ENCODE measurements around the gene MARS1. TPM values are rescaled to one million over a fixed set of nuclear protein-coding genes. Genes with fewer than 3 reads are reported as not detected.
"Not testable (repeated sequence)": the region's sequence is repeated elsewhere in the genome, so short reads cannot be mapped to it uniquely, and the experiment has no call there.

The MARS1 gene
- total RNA-seq, result 82.3 TPM

- peak; percentile 89 to 90 for DNase-seq (ENCODE audit: low spot score in 2 of 2)
- no peak for FAIRE-seq
These were observed at the start of gene MARS1 for GRCh38 chr12:57487597-57488401. TSS of gene MARS1 (plus strand) at chr12:57488068. CDS start at chr12:57488091, 23 bp downstream.

DNA sequence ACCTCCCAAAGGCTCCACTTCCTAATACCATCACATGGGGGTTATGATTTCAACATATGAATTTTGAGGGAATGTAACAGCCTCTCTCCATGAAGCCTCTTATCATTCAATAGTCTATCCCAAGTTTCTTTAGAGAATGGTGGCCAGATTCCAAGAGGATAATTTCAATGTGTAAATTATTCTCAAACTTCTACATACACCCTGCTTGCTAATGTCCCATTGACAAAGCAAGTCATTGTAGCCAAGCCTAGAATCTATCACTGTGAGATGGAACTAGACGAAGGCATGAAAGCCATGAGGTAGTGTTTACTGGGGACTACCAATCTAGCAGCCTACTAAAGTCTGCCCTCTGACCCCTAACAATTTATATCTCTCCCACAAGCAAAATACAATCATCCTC is 49.5 kb upstream of the MARS1 start:
- FAIRE-seq, result no peak
- DNase-seq (ENCODE audit: low spot score in 2 of 2), result no peak

DNA sequence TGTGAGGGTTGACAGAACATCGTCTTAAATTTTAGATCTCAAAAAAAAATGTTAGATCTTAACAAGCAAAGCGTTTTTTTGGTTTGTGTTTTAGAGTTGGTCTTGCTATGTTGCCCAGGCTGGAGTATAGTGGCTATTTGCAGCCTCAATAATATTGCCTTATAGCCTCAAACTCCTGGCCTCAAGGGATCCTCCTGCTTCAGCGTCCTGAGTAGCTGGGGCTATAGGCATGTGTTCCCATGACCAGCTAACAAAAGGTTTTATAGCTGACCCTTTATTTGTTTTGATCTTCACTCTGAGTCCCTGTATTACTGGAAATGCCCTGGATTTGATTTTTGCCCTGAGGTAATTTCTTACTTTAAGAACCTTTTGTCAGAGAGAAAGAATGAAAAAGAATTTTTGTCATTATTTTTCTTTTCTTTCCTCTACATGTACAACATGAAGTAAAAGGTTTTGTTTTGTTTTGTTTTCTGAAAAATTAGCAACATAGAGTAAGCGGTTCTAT is 48.1 kb upstream of the MARS1 start:
- FAIRE-seq, result no peak
- DNase-seq (ENCODE audit: low spot score in 2 of 2), result no peak

DNA sequence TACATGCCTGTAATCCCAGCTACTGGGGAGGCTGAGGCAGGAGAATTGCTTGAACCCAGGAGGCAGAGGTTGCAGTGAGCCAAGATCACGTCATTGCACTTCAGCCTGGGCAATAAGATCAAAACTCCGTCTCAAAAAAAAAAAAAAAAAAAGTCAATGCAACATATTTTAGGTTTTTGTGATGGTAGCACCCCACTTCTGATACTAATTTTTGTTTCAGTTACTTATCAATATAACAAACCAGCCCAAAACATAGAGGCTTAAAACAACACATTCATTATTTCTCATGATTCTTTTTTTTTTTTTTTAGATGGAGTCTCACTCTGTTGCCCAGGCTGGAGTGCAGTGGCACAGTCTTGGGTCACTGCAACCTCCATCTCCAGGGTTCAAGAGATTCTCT is 46.5 kb upstream of the MARS1 start:
- not testable (repeated sequence) for FAIRE-seq

GRCh38 chr12:57441846-57442427 is 45.9 kb upstream of the MARS1 start:
- FAIRE-seq, result no peak

More for the DNA sequence above, 46.5 kb upstream of the MARS1 start:
- not testable (repeated sequence) for DNase-seq (ENCODE audit: low spot score in 2 of 2)

GRCh38 chr12:57444337-57444736 is 43.5 kb upstream of the MARS1 start:
- FAIRE-seq; DNase-seq (ENCODE audit: low spot score in 2 of 2): not testable (repeated sequence)

More at GRCh38 chr12:57441846-57442427, 45.9 kb upstream of the MARS1 start:
- no peak for DNase-seq (ENCODE audit: low spot score in 2 of 2)

DNA sequence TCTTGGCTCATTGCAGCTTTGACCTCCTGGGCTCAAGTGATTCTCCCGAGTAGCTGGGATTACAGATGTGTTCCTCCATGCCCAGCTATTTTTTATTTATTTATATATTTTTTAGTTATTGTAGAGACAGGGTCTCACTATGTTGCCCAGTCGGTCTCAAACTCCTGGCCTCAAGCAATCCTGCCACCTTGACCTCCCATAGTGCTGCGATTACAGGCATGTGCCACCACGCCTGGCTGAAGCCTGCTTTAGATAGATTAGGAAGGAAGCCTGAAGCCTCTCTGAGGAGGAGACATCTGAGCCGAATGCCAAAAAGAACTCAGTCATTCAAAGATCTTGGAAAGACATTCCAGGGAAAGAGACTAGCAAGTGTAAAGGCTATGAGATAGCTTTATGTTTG is 43.1 kb upstream of the MARS1 start:
- no peak for FAIRE-seq

GRCh38 chr12:57446292-57446960 is 41.4 kb upstream of the MARS1 start:
- no peak for DNase-seq (ENCODE audit: low spot score in 2 of 2)
- FAIRE-seq, result no peak

More for the DNA sequence above, 43.1 kb upstream of the MARS1 start:
- DNase-seq (ENCODE audit: low spot score in 2 of 2), result no peak

- FAIRE-seq (no peak), DNase-seq (ENCODE audit: low spot score in 2 of 2) (no peak)
These were observed 39.2 kb upstream of the MARS1 start for GRCh38 chr12:57448669-57449068.

DNA sequence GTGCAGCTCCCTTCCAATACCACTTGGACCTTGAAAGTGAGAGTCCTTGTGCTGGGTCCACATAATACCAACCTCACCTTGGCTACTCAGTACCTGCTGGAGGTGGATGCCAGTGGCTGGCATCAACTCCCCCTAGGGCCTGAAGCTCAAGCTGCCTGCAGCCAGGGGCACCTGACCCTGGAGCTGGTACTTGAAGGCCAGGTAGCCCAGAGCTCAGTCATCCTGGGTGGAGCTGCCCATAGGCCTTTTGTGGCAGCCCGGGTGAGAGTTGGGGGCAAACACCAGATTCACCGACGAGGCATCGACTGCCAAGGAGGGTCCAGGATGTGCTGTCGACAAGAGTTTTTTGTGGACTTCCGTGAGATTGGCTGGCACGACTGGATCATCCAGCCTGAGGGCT is 38.5 kb upstream of the MARS1 start:
- FAIRE-seq (no peak), DNase-seq (ENCODE audit: low spot score in 2 of 2) (no peak)

- DNase-seq (ENCODE audit: low spot score in 2 of 2), result no peak
- no peak for FAIRE-seq
These were observed 37.8 kb upstream of the MARS1 start for GRCh38 chr12:57450057-57450456.

GRCh38 chr12:57451233-57451778 is 36.6 kb upstream of the MARS1 start:
- FAIRE-seq, result no peak
- DNase-seq (ENCODE audit: low spot score in 2 of 2), result no peak

- FAIRE-seq, result no peak
These were observed 35.5 kb upstream of the MARS1 start for GRCh38 chr12:57452181-57452936.

DNA sequence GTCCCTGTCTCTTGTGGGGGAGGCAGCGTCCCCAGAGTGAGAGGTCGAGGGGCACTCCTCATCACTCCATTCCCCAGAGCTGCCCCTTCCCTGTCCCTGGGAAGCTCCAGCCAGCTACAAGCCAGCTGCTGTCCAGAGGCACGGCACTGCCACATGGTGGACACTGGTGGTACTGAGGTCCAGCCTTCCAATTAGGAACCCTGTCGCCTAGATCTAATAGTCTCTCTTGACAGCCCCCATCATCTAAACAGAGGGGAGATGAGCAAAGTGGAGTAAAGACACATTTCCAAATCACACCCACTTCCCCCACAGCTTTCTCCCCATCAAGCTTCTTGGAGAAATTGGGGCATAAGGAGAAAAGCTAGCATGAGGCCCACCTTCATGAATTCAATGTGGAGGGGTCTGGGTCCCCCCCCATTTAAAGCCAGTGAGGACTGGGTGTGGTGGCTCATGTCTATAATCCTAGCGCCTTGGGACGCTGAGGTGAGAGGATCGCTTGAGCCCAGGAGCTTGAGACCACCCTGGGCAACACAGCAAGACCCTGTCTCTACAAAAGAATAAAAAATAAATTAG is 34.8 kb upstream of the MARS1 start:
- DNase-seq (ENCODE audit: low spot score in 2 of 2) (peak; percentile 43 to 64), FAIRE-seq (no peak)

More at GRCh38 chr12:57452181-57452936, 35.5 kb upstream of the MARS1 start:
- DNase-seq (ENCODE audit: low spot score in 2 of 2), result no peak

DNA sequence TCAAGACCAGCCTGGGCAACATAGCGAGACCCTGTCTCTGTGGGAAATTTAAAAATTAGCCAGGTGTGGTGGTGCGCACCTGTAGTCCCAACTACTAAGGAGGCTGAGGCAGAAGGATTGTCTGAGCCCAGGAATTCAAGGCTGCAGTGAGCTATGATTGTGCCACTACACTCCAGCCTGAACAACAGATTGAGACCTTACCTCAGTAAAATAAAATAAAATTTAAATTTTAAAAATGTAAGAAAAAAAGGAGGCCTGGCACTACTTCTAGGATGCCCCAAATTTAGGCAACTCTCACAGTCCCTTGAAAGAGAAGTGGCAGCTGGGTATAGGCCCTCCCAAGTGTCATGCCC is 33.7 kb upstream of the MARS1 start:
- FAIRE-seq (no peak), DNase-seq (ENCODE audit: low spot score in 2 of 2) (no peak)

GRCh38 chr12:57454566-57455373 is 33.1 kb upstream of the MARS1 start, which contains the start of gene INHBE:
TSS of gene INHBE (plus strand) at chr12:57455307. CDS start at chr12:57455537, 230 bp downstream.
- DNase-seq (ENCODE audit: low spot score in 2 of 2) (no peak), FAIRE-seq (no peak)

- FAIRE-seq (no peak), DNase-seq (ENCODE audit: low spot score in 2 of 2) (no peak)
These were observed 32.3 kb upstream of the MARS1 start for GRCh38 chr12:57455374-57456144.

DNA sequence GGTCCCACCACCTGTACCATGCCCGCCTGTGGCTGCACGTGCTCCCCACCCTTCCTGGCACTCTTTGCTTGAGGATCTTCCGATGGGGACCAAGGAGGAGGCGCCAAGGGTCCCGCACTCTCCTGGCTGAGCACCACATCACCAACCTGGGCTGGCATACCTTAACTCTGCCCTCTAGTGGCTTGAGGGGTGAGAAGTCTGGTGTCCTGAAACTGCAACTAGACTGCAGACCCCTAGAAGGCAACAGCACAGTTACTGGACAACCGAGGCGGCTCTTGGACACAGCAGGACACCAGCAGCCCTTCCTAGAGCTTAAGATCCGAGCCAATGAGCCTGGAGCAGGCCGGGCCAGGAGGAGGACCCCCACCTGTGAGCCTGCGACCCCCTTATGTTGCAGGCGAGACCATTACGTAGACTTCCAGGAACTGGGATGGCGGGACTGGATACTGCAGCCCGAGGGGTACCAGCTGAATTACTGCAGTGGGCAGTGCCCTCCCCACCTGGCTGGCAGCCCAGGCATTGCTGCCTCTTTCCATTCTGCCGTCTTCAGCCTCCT is 31.6 kb upstream of the MARS1 start:
- FAIRE-seq (no peak), DNase-seq (ENCODE audit: low spot score in 2 of 2) (no peak)
